IPS DF 6.9 (cell line): ENCODE measurements around the gene TNRC6A.

Experiments used
- DNase-seq: peaks from one replicate; pipeline ENCODE4 v3.0.0-alpha.2; 2013; ENCODE audit warnings: low read depth, low spot score
- H3K27ac ChIP-seq: one replicate; pipeline ENCODE4 v1.5.1; 2013; ENCODE audit warnings: low read length, control low read depth
- H3K27me3 ChIP-seq: 2 replicates; pipeline ENCODE4 v1.6.1; 2013; ENCODE audit warnings: mild to moderate bottlenecking, low read length; ENCODE audit not compliant: control insufficient read depth, insufficient read depth
- H3K36me3 ChIP-seq: 2 replicates; pipeline ENCODE4 v1.6.1; 2013; ENCODE audit warnings: low read length; ENCODE audit not compliant: control insufficient read depth, insufficient read depth
- H3K4me1 ChIP-seq: 2 replicates; pipeline ENCODE4 v1.6.1; 2013; ENCODE audit warnings: low read length; ENCODE audit not compliant: control insufficient read depth, insufficient read depth
- H3K4me3 ChIP-seq: 2 replicates; pipeline ENCODE4 v1.5.1; 2013; ENCODE audit warnings: mild to moderate bottlenecking, low read length
- H3K9me3 ChIP-seq: 2 replicates; pipeline ENCODE4 v1.6.1; 2013; ENCODE audit warnings: low read length, inconsistent platforms; ENCODE audit not compliant: control insufficient read depth, insufficient read depth
- WGBS: extraction: QIAGEN DNeasy Blood & Tissue Kit; methylation state at CpG from one replicate; pipeline ENCODE4 v1.1.7; 2013; ENCODE audit warnings: mixed read lengths, missing lambda C conversion rate; ENCODE audit not compliant: insufficient read length, insufficient coverage; 5-methylcytosine and 5-hydroxymethylcytosine counted together

Gene TNRC6A

DNA sequence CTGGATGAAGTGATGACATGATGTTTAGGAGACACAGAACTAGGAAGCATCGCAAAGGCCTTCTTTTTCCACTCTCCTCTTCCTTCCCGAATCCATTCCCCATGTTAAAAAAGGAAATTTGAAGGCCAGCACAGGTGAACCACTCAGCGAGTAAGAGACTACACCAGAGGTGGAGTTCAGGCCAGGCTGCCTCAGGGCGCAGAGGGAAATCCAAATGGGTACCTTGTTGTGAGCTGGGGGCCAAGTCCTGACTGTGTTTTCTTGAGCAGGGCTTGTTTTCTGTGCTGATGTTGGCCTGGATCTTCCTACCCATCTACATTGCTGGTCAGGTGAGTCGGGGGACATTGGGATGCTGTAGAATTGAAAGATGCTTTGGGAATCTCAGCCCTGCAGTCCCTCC is 142.4 kb downstream of the TNRC6A start:
- Histone ChIP-seq H3K4me1 (no peaks in the 10 kb centered on the region), H3K27ac (no peak overlapping the region), H3K4me3 (no peak overlapping the region), H3K9me3 (no peaks in the 10 kb centered on the region), H3K27me3 (no peaks in the 10 kb centered on the region), H3K36me3 (no peaks in the 10 kb centered on the region)
- no peak for DNase-seq
- no CpG with 5 or more reads among the region's 5 CpGs for WGBS

GRCh38 chr16:24873028-24873427 is 143.6 kb downstream of the TNRC6A start:
- H3K4me3 ChIP-seq, result no peak overlapping the region
- DNase-seq, result no peak
- no peaks in the 10 kb centered on the region for H3K27me3 ChIP-seq
- H3K36me3 ChIP-seq, result no peaks in the 10 kb centered on the region
- WGBS, result no CpG with 5 or more reads among the region's 2 CpGs
- H3K4me1 ChIP-seq, result no peaks in the 10 kb centered on the region
- no peaks in the 10 kb centered on the region for H3K9me3 ChIP-seq
- no peak overlapping the region for H3K27ac ChIP-seq

DNA sequence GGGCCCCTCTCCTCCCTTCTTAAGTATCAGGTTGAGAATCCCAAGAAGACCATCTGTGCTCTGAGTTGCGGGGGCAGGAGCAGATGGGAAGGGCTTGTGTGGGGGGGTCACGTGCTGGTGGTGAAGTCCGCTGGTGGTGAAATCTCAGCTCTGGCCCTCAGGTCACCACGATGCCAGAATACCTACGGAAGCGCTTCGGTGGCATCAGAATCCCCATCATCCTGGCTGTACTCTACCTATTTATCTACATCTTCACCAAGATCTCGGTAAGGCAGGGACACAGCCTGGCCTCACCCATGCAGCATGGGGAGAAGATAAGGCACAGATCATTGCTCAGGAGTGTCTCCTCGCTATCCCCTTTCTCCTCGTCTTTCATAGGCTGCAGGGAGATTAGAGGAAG is 146.0 kb downstream of the TNRC6A start:
- DNase-seq, result no peak
- Histone ChIP-seq H3K27me3 (no peaks in the 10 kb centered on the region), H3K36me3 (no peaks in the 10 kb centered on the region), H3K27ac (no peak overlapping the region), H3K4me3 (no peak overlapping the region), H3K9me3 (no peaks in the 10 kb centered on the region), H3K4me1 (no peaks in the 10 kb centered on the region)
- WGBS, result no CpG with 5 or more reads among the region's 10 CpGs
